Activated naive CD4-positive, alpha-beta T cell treated with anti-CD3 and anti-CD28 coated beads, Interleukin-2, amount 10 ng/mL, durations not matched to agents 7 days and 5 days (primary cell): ENCODE results near the gene FAM174C.

Source experiments
- CTCF ChIA-PET: fragments of 350-600 bp; sonication (Branson Sonifier 250); formaldehyde crosslinking; loops from one replicate; lab custom pipeline; 2021; ENCODE audit warnings: antibody characterized with exemption; lab: Charles Lee
- DNase-seq: peaks from one replicate; pipeline ENCODE4 v3.0.0-alpha.2; 2020
- H3K27ac Mint-ChIP-seq: one replicate; pipeline ENCODE4 v1.8.0; 2021; ENCODE audit warnings: mild to moderate bottlenecking, moderate library complexity, mixed read lengths
- H3K27me3 Mint-ChIP-seq: one replicate; pipeline ENCODE4 v1.8.0; 2021; ENCODE audit warnings: mild to moderate bottlenecking, mixed read lengths
- H3K36me3 Mint-ChIP-seq: one replicate; pipeline ENCODE4 v1.8.0; 2021; ENCODE audit warnings: mixed read lengths
- H3K4me1 Mint-ChIP-seq: one replicate; pipeline ENCODE4 v1.8.0; 2021; ENCODE audit warnings: mixed read lengths
- H3K4me3 Mint-ChIP-seq: one replicate; pipeline ENCODE4 v1.8.0; 2021; ENCODE audit warnings: mild to moderate bottlenecking, moderate library complexity, mixed read lengths
- H3K9me3 Mint-ChIP-seq: one replicate; pipeline ENCODE4 v1.8.0; 2021; ENCODE audit warnings: mixed read lengths

Gene FAM174C

GRCh38 chr19:1275260-1275975 lies at the start of gene FAM174C:
TSS of gene FAM174C (plus strand) at chr19:1275530. CDS start at chr19:1275550, 20 bp downstream.
- DNase-seq: peak; percentile 97
- peak within 1 kb of the TSS; percentile 99 for H3K27ac Mint-ChIP-seq
- H3K9me3 Mint-ChIP-seq: no peaks in the 10 kb centered on the region
- H3K36me3 Mint-ChIP-seq: peaks cover 55% of the 10 kb centered on the region
- peak within 1 kb of the TSS; percentile 89 for H3K4me3 Mint-ChIP-seq
- peaks cover 57% of the 10 kb centered on the region for H3K4me1 Mint-ChIP-seq
- no peaks in the 10 kb centered on the region for H3K27me3 Mint-ChIP-seq
- CTCF ChIA-PET: interaction anchor here (0.9 to 5.3 kb wide), 2 partner anchors 31 to 35 kb away, joined by 3 to 31 read pairs; no protein-coding TSS in a partner anchor

- no peak overlapping the region for H3K27ac Mint-ChIP-seq
- no peaks in the 10 kb centered on the region for H3K27me3 Mint-ChIP-seq
- peaks cover 3% of the 10 kb centered on the region for H3K36me3 Mint-ChIP-seq
- DNase-seq: no peak
- H3K9me3 Mint-ChIP-seq: no peaks in the 10 kb centered on the region
- H3K4me1 Mint-ChIP-seq: no peaks in the 10 kb centered on the region
- H3K4me3 Mint-ChIP-seq: no peak overlapping the region
- CTCF ChIA-PET: no interaction called here
Observed at GRCh38 chr19:1226227-1226518, 49.2 kb upstream of the FAM174C start.

- H3K36me3 Mint-ChIP-seq: peaks cover 3% of the 10 kb centered on the region
- no peak overlapping the region for H3K4me3 Mint-ChIP-seq
- H3K27me3 Mint-ChIP-seq: no peaks in the 10 kb centered on the region
- no peaks in the 10 kb centered on the region for H3K9me3 Mint-ChIP-seq
- no peak overlapping the region for H3K27ac Mint-ChIP-seq
- CTCF ChIA-PET: no interaction called here
- no peak for DNase-seq
- no peaks in the 10 kb centered on the region for H3K4me1 Mint-ChIP-seq
Observed at GRCh38 chr19:1226522-1227303, 48.6 kb upstream of the FAM174C start.

GRCh38 chr19:1227304-1228054 lies 47.9 kb upstream of the FAM174C start:
- Mint-ChIP-seq H3K27ac (no peak overlapping the region), H3K36me3 (peaks cover 3% of the 10 kb centered on the region)
- CTCF ChIA-PET: no interaction called here

GRCh38 chr19:1228161-1228957 lies 47.0 kb upstream of the FAM174C start:
- CTCF ChIA-PET: no interaction called here

More at GRCh38 chr19:1227304-1228054, 47.9 kb upstream of the FAM174C start:
- no peak for DNase-seq
- Mint-ChIP-seq H3K4me3 (no peak overlapping the region), H3K27me3 (no peaks in the 10 kb centered on the region), H3K9me3 (no peaks in the 10 kb centered on the region), H3K4me1 (no peaks in the 10 kb centered on the region)

GRCh38 chr19:1229056-1229923 lies 46.0 kb upstream of the FAM174C start:
- no peaks in the 10 kb centered on the region for H3K4me1 Mint-ChIP-seq
- no peak for DNase-seq
- H3K27ac Mint-ChIP-seq: no peak overlapping the region
- H3K4me3 Mint-ChIP-seq: no peak overlapping the region
- H3K27me3 Mint-ChIP-seq: peaks cover 10% of the 10 kb centered on the region
- no peaks in the 10 kb centered on the region for H3K9me3 Mint-ChIP-seq
- CTCF ChIA-PET: no interaction called here
- peaks cover 3% of the 10 kb centered on the region for H3K36me3 Mint-ChIP-seq

More at GRCh38 chr19:1228161-1228957, 47.0 kb upstream of the FAM174C start:
- Mint-ChIP-seq H3K4me3 (no peak overlapping the region), H3K36me3 (peaks cover 3% of the 10 kb centered on the region), H3K4me1 (no peaks in the 10 kb centered on the region), H3K27ac (no peak overlapping the region), H3K27me3 (peaks cover under 1% of the 10 kb centered on the region), H3K9me3 (no peaks in the 10 kb centered on the region)
- no peak for DNase-seq

- no peak overlapping the region for H3K4me3 Mint-ChIP-seq
- H3K27me3 Mint-ChIP-seq: peaks cover 17% of the 10 kb centered on the region
- DNase-seq: no peak
- peaks cover 3% of the 10 kb centered on the region for H3K36me3 Mint-ChIP-seq
- CTCF ChIA-PET: no interaction called here
- H3K27ac Mint-ChIP-seq: no peak overlapping the region
- no peaks in the 10 kb centered on the region for H3K9me3 Mint-ChIP-seq
- no peaks in the 10 kb centered on the region for H3K4me1 Mint-ChIP-seq
Observed at GRCh38 chr19:1229924-1230782, 45.2 kb upstream of the FAM174C start.

- H3K9me3 Mint-ChIP-seq: no peaks in the 10 kb centered on the region
- H3K27me3 Mint-ChIP-seq: peaks cover 25% of the 10 kb centered on the region
- no peaks in the 10 kb centered on the region for H3K4me1 Mint-ChIP-seq
- CTCF ChIA-PET: no interaction called here
- no peak overlapping the region for H3K27ac Mint-ChIP-seq
- no peak for DNase-seq
- peaks cover 3% of the 10 kb centered on the region for H3K36me3 Mint-ChIP-seq
- no peak overlapping the region for H3K4me3 Mint-ChIP-seq
Observed at GRCh38 chr19:1230783-1231489, 44.4 kb upstream of the FAM174C start.

GRCh38 chr19:1231729-1232637 lies 43.3 kb upstream of the FAM174C start:
- no peaks in the 10 kb centered on the region for H3K4me1 Mint-ChIP-seq

GRCh38 chr19:1232652-1233072 lies 42.7 kb upstream of the FAM174C start:
- DNase-seq: no peak
- Mint-ChIP-seq H3K4me3 (no peak overlapping the region), H3K27me3 (peaks cover 38% of the 10 kb centered on the region), H3K9me3 (no peaks in the 10 kb centered on the region), H3K27ac (no peak overlapping the region), H3K36me3 (peaks cover 3% of the 10 kb centered on the region), H3K4me1 (no peaks in the 10 kb centered on the region)
- CTCF ChIA-PET: interaction anchor here (2.1 kb wide), 1 partner anchor 11 kb away, joined by 5 read pairs; no protein-coding TSS in a partner anchor

More at GRCh38 chr19:1231729-1232637, 43.3 kb upstream of the FAM174C start:
- no peak for DNase-seq
- peaks cover 34% of the 10 kb centered on the region for H3K27me3 Mint-ChIP-seq
- no peak overlapping the region for H3K27ac Mint-ChIP-seq
- no peak overlapping the region for H3K4me3 Mint-ChIP-seq
- H3K36me3 Mint-ChIP-seq: peaks cover 3% of the 10 kb centered on the region
- CTCF ChIA-PET: interaction anchor here (2.1 kb wide), 1 partner anchor 12 kb away, joined by 5 read pairs; no protein-coding TSS in a partner anchor
- H3K9me3 Mint-ChIP-seq: no peaks in the 10 kb centered on the region

- Mint-ChIP-seq H3K27ac (no peak overlapping the region), H3K9me3 (no peaks in the 10 kb centered on the region), H3K4me1 (peaks cover under 1% of the 10 kb centered on the region), H3K36me3 (peaks cover under 1% of the 10 kb centered on the region), H3K4me3 (no peak overlapping the region), H3K27me3 (peaks cover 41% of the 10 kb centered on the region)
- DNase-seq: no peak
- CTCF ChIA-PET: interaction anchor here (2.1 kb wide), 1 partner anchor 11 kb away, joined by 5 read pairs; no protein-coding TSS in a partner anchor
Observed at GRCh38 chr19:1233115-1233667, 42.1 kb upstream of the FAM174C start.
